ENCODE data around the gene MTIF3.

The MTIF3 gene

GRCh38 chr13:27470075-27470820, 19.9 kb upstream of the MTIF3 start:
- Histone ChIP-seq H3K9ac (ENCODE audit: low read length) (no peak overlapping the region), H3K27me3 (ENCODE audit: low read length) (no peaks in the 10 kb centered on the region), H3K9me3 (ENCODE audit: insufficient read depth, low read length) (no peaks in the 10 kb centered on the region), H3F3A (ENCODE audit: insufficient read depth) (no peaks in the 10 kb centered on the region), H3K36me3 (ENCODE audit: low read length) (no peaks in the 10 kb centered on the region), H4K20me1 (ENCODE audit: low read depth, low read length) (no peaks in the 10 kb centered on the region), H2AFZ (ENCODE audit: low read depth, low read length, severe bottlenecking) (no peak overlapping the region), H3K4me3 (ENCODE audit: insufficient read depth, low read length, poor library complexity, severe bottlenecking) (no peak overlapping the region), H3K9me2 (replicated peaks; ENCODE audit: insufficient read depth, low read length) (no peaks in the 10 kb centered on the region), H3K27ac (ENCODE audit: low read depth, low read length) (no peak overlapping the region), H3K79me2 (ENCODE audit: insufficient read depth, low read length) (no peaks in the 10 kb centered on the region), H3K4me2 (ENCODE audit: low read depth, low read length, poor library complexity, severe bottlenecking) (no peak overlapping the region)
- no peak for TF ChIP-seq EZH2phosphoT487 (conservative IDR thresholded peaks at IDR 0.05; ENCODE audit: low read length)
- TF ChIP-seq, protein P1, sequence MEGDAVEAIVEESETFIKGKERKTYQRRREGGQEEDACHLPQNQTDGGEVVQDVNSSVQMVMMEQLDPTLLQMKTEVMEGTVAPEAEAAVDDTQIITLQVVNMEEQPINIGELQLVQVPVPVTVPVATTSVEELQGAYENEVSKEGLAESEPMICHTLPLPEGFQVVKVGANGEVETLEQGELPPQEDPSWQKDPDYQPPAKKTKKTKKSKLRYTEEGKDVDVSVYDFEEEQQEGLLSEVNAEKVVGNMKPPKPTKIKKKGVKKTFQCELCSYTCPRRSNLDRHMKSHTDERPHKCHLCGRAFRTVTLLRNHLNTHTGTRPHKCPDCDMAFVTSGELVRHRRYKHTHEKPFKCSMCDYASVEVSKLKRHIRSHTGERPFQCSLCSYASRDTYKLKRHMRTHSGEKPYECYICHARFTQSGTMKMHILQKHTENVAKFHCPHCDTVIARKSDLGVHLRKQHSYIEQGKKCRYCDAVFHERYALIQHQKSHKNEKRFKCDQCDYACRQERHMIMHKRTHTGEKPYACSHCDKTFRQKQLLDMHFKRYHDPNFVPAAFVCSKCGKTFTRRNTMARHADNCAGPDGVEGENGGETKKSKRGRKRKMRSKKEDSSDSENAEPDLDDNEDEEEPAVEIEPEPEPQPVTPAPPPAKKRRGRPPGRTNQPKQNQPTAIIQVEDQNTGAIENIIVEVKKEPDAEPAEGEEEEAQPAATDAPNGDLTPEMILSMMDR (IDR thresholded peaks at IDR 0.05; ENCODE audit: insufficient read depth, low read length, poor library complexity, severe bottlenecking): no peak

DNA sequence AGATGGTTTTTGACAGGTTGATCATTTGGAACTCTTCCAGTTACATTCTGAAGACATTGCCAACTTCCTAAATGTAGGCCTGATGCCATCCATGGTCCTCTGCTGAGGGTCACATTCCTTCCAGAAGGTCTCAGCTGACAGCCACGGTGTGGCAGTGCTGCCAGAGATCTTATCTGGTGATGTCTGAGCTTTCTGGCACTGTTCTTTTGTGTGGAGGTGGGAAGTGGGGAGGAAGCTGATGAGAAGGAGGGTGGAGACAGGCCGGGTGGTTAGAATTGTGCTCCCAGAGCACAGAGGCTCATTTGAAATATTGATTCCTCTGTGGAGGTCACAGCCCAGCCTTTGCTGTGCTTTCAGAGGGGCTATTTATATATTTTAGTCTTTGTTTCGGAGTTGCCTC, 16.1 kb upstream of the MTIF3 start:
- H4K20me1 ChIP-seq (ENCODE audit: low read depth, low read length): no peaks in the 10 kb centered on the region
- H3K4me2 ChIP-seq (ENCODE audit: low read depth, low read length, poor library complexity, severe bottlenecking): no peak overlapping the region
- H3K27ac ChIP-seq (ENCODE audit: low read depth, low read length): no peak overlapping the region
- no peak for TF ChIP-seq EZH2phosphoT487 (conservative IDR thresholded peaks at IDR 0.05; ENCODE audit: low read length)
- no peak overlapping the region for H2AFZ ChIP-seq (ENCODE audit: low read depth, low read length, severe bottlenecking)
- no peaks in the 10 kb centered on the region for H3K9me2 ChIP-seq (replicated peaks; ENCODE audit: insufficient read depth, low read length)
- no peaks in the 10 kb centered on the region for H3K9me3 ChIP-seq (ENCODE audit: insufficient read depth, low read length)
- H3K27me3 ChIP-seq (ENCODE audit: low read length): no peaks in the 10 kb centered on the region
- no peak overlapping the region for H3K4me3 ChIP-seq (ENCODE audit: insufficient read depth, low read length, poor library complexity, severe bottlenecking)
- no peaks in the 10 kb centered on the region for H3F3A ChIP-seq (ENCODE audit: insufficient read depth)
- H3K36me3 ChIP-seq (ENCODE audit: low read length): no peaks in the 10 kb centered on the region
- no peaks in the 10 kb centered on the region for H3K79me2 ChIP-seq (ENCODE audit: insufficient read depth, low read length)
- H3K9ac ChIP-seq (ENCODE audit: low read length): no peak overlapping the region

DNA sequence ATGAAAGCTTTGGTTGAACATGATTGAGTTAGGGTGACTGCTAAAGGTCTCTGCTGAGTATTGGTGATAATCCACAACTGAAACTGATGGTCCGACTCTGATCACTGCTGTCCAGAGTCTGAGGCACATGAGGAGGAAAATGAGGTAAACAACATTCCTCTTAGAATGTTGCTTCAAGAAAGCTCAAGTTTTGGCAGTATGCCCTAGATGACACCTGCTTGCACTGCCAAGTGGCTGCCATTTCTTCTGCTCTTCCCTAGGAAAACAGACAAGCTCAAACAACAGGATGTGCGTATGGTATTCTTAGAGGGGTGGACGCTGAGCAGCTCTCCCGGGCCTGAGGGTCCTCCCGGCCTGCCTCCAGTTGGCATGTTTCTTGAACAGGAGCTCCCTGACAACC, 15.2 kb upstream of the MTIF3 start:
- no peak overlapping the region for H3K4me3 ChIP-seq (ENCODE audit: insufficient read depth, low read length, poor library complexity, severe bottlenecking)
- H3K9me3 ChIP-seq (ENCODE audit: insufficient read depth, low read length): no peaks in the 10 kb centered on the region
- H3K4me2 ChIP-seq (ENCODE audit: low read depth, low read length, poor library complexity, severe bottlenecking): no peak overlapping the region
- no peaks in the 10 kb centered on the region for H3K27me3 ChIP-seq (ENCODE audit: low read length)
- no peak overlapping the region for H2AFZ ChIP-seq (ENCODE audit: low read depth, low read length, severe bottlenecking)
- H3K36me3 ChIP-seq (ENCODE audit: low read length): no peaks in the 10 kb centered on the region
- H3K27ac ChIP-seq (ENCODE audit: low read depth, low read length): no peak overlapping the region
- H4K20me1 ChIP-seq (ENCODE audit: low read depth, low read length): no peaks in the 10 kb centered on the region
- no peak overlapping the region for H3K9ac ChIP-seq (ENCODE audit: low read length)
- H3F3A ChIP-seq (ENCODE audit: insufficient read depth): no peaks in the 10 kb centered on the region
- TF ChIP-seq, protein P1 (IDR thresholded peaks at IDR 0.05; ENCODE audit: insufficient read depth, low read length, poor library complexity, severe bottlenecking): no peak
- TF ChIP-seq EZH2phosphoT487 (conservative IDR thresholded peaks at IDR 0.05; ENCODE audit: low read length): no peak
- no peaks in the 10 kb centered on the region for H3K79me2 ChIP-seq (ENCODE audit: insufficient read depth, low read length)
- H3K9me2 ChIP-seq (replicated peaks; ENCODE audit: insufficient read depth, low read length): no peaks in the 10 kb centered on the region

DNA sequence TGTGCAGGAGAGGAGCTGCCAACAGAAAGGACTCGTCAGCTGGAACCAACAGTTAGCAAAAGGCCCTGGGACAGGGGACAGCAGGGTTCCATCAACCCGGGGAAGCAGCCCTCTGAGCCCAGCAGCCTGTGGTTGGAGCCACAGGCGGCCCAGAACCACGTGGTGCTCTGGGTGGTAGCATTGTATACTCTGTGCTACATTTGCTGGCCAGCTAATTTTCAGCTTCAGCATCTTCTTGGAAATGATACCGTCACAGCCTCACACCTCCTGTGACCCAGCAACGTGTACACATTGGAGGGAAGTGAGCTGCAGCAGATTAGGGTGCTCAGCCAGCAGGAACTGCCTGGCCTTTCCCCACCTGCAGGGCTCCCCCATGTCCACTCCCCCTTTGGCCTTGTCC, 13.1 kb upstream of the MTIF3 start:
- no peak overlapping the region for H3K9ac ChIP-seq (ENCODE audit: low read length)
- no peaks in the 10 kb centered on the region for H3K9me3 ChIP-seq (ENCODE audit: insufficient read depth, low read length)
- no peaks in the 10 kb centered on the region for H3K27me3 ChIP-seq (ENCODE audit: low read length)
- H3K27ac ChIP-seq (ENCODE audit: low read depth, low read length): no peak overlapping the region
- H3K9me2 ChIP-seq (replicated peaks; ENCODE audit: insufficient read depth, low read length): no peaks in the 10 kb centered on the region
- H3K4me2 ChIP-seq (ENCODE audit: low read depth, low read length, poor library complexity, severe bottlenecking): no peak overlapping the region
- no peaks in the 10 kb centered on the region for H3K79me2 ChIP-seq (ENCODE audit: insufficient read depth, low read length)
- H2AFZ ChIP-seq (ENCODE audit: low read depth, low read length, severe bottlenecking): no peak overlapping the region
- no peaks in the 10 kb centered on the region for H3K36me3 ChIP-seq (ENCODE audit: low read length)
- H4K20me1 ChIP-seq (ENCODE audit: low read depth, low read length): no peaks in the 10 kb centered on the region
- no peak overlapping the region for H3K4me3 ChIP-seq (ENCODE audit: insufficient read depth, low read length, poor library complexity, severe bottlenecking)
- no peaks in the 10 kb centered on the region for H3F3A ChIP-seq (ENCODE audit: insufficient read depth)
- no peak for TF ChIP-seq EZH2phosphoT487 (conservative IDR thresholded peaks at IDR 0.05; ENCODE audit: low read length)
- TF ChIP-seq, protein P1 (IDR thresholded peaks at IDR 0.05; ENCODE audit: insufficient read depth, low read length, poor library complexity, severe bottlenecking): no peak
